Activated T-cell treated with anti-CD3 and anti-CD28 coated beads, Interleukin-2, amount 50 U/mL, for 48 hours (primary cell): ENCODE measurements around the gene PHF1.
"Not testable (repeated sequence)": the region's sequence is repeated elsewhere in the genome, so short reads cannot be mapped to it uniquely, and the experiment has no call there.

Experiments
- DNase-seq, 2 experiments: peaks; one replicate each; pipeline ENCODE4 v3.0.0-alpha.2; 2020

PHF1 gene

GRCh38 chr6:33410711-33411631 lies at the start of gene PHF1:
Gene PHF1 (plus strand): TSS chr6:33411014. CDS start chr6:33412264, 1,250 bp downstream.
- DNase-seq: no peak

- DNase-seq: not testable (repeated sequence)
Measured at GRCh38 chr6:33363486-33363885, 47.3 kb upstream of the PHF1 start.

GRCh38 chr6:33364475-33365205 lies 46.2 kb upstream of the PHF1 start:
- not testable (repeated sequence) for DNase-seq

DNA sequence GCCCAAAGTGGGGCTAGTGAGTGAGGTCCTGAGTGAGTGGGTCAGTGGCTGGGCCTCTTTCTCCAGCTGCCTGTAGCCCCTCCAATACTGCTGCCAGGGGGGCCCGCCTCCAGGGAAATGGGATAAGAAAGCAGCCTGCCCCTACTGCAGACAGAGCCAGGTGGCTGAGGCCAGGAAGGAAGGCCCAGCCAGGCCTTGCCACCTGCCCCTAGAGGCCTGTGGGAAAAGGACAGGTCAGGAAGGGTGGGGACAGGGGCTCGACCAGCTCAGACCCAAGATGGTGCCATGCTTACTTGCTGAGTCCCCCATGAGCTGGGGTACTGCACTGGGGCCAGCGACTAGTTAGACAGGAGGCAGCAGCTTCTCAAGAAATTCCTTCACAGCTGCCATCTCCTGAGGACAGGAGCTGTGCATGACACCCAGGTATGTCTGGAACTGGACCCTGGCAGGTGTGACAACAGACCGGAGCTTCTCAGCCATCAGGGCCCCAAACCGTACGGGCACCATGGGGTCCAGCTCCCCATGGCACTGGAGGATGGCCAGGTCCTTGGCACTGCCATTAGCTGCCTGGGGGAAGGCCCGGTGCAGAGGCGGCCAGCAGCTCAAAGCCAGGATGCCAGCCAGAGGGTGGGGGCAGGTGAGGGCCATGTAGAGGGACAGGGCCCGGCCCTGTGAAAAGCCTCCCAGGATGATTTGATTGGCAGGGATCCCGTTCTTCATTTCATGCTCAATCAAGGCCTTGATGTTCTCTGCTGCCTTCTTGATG lies 45.4 kb upstream of the PHF1 start:
- DNase-seq: not testable (repeated sequence)

- no peak for DNase-seq
Measured at GRCh38 chr6:33367009-33367714, 43.7 kb upstream of the PHF1 start.

DNA sequence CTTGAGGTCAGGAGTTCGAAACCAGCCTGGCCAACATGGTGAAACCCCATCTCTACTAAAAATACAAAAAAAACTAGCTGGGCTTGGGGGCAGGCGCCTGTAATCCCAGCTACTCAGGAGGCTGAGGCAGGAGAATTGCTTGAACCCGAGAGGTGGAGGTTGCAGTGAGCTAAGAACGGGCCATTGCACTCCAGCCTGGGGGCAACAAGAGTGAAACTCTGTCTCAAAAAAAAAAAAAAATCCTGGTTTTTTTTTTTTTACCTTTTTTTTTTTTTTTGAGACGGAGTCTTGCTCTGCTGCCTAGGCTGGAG lies 43.1 kb upstream of the PHF1 start:
- not testable (repeated sequence) for DNase-seq

DNA sequence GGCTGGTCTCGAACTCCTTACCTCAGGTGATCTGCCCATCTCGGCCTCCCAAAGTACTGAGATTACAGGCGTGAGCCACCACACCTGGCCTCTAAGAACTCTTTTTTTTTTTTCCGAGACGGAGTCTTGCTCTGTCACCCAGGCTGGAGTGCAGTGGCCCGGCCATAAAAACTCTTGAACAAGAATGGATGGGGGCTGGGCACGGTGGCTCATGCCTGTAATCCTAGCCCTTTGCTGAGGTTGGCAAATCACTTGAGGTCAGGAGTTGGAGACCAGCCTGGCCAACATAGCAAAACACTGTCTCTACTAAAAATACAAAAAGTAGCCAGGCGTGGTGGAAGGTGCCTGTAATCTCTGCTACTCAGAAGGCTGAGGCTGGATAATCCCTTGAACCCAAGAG lies 38.9 kb upstream of the PHF1 start:
- not testable (repeated sequence) for DNase-seq

- no peak for DNase-seq
Measured at GRCh38 chr6:33372526-33373123, 38.2 kb upstream of the PHF1 start.

- DNase-seq: no peak
Measured at GRCh38 chr6:33373960-33374910, 36.6 kb upstream of the PHF1 start.

GRCh38 chr6:33375143-33375671 lies 35.6 kb upstream of the PHF1 start:
- DNase-seq: no peak

GRCh38 chr6:33377171-33377570 lies 33.6 kb upstream of the PHF1 start:
- DNase-seq: no peak

- not testable (repeated sequence) for DNase-seq
Measured at GRCh38 chr6:33379184-33379583, 31.6 kb upstream of the PHF1 start.

- DNase-seq: no peak
Measured at GRCh38 chr6:33380272-33380981, 30.4 kb upstream of the PHF1 start.

GRCh38 chr6:33383427-33384185 lies 27.2 kb upstream of the PHF1 start:
- no peak for DNase-seq

DNA sequence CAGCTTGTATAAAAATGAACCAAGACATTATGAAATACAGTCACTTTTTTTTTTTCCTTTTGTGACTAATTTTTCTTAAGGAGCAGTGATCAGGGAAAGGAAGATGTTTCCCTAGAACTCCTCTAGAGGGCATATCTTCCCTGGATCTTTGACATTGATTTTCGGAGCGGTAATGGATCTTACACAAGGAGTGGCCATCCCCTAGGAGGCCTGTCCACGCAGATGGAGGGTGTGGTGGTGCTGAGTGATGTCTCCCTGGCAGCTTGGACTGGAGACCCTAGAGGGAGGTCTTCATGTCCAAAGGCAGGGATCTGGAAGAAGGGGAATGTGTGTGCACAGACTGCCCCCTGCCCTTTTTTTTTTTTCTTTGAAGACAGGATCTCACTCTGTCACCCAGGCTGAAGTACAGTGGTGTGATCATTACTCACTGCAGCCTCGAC lies 26.2 kb upstream of the PHF1 start:
- DNase-seq: no peak

- DNase-seq: no peak
Measured at GRCh38 chr6:33390173-33390572, 20.6 kb upstream of the PHF1 start.

- no peak for DNase-seq
Measured at GRCh38 chr6:33390767-33391277, 20.0 kb upstream of the PHF1 start.

DNA sequence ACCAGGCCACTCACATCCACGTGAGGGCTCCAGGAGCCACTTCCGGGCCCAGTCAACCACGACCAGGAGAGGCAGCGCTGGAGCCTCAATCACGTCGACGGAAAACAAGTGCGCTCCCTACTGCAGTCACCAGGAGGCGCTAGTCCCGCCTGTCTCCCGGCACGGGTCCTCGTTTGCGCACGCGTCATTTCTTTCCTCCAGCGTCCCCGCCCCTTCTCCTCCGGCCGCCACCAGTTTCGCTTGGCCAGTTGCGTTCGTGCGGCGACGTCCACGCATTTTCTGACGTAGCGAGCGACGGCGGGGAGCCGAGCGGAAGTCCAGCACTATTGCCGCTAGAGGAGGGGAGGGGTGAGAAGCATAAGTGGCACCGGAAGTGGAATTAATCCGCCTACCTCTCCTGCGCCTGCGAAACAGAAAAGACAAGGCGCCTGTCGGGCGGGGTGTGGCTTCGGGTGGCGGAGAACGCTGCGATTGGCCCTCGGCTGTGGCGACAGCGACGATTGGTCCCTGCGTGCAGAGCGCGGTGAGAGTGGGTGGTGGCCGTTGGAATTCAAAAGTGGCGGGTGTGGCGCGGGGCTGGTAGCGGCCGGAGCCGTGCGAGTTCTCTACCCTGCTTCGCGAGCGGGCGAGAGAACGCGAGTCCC lies 19.4 kb upstream of the PHF1 start, which contains the start of gene KIFC1:
TSS of gene KIFC1 (plus strand) at position 546 of the 644 bp plus-strand sequence. CDS start 163 bp downstream, outside the sequence.
- DNase-seq: peak; percentile 99 to 100
